Heart right ventricle (tissue), 16 donors: Measurements from ENCODE around the gene FRMPD2. TPM values are rescaled to one million over a fixed set of nuclear protein-coding genes. Genes with fewer than 3 reads are reported as not detected.

Experiments
- ATAC-seq, 8 donors: fragments of 200-7000 bp; cut with Tn5 transposase; one replicate each; pipeline ENCODE4 v1.9.1; 2020; ENCODE audit warnings: mild to moderate bottlenecking in 8 of 8, moderate library complexity in 8 of 8, moderate number of reproducible peaks in 1 of 8
- DNase-seq, 2 donors: peaks; one replicate each; pipeline ENCODE4 v3.0.0-alpha.2; 2020
- H3K27ac ChIP-seq, 10 donors: fragments of 200-600 bp; sonication (generic) in 2 of 10; one replicate each; pipeline versions ENCODE4 v1.5.0 to v1.8.0; 2020 to 2022; ENCODE audit warnings: mild to moderate bottlenecking in 3 of 10
- H3K27me3 ChIP-seq, 7 donors: fragments of 200-600 bp; one replicate each; pipeline ENCODE4 v1.8.0; 2021 to 2022; ENCODE audit warnings: mild to moderate bottlenecking in 2 of 7
- H3K36me3 ChIP-seq, 9 donors: fragments of 200-600 bp; sonication (generic) in 1 of 9; one replicate each; pipeline versions ENCODE4 v1.5.0 to v1.8.0; 2020 to 2022; ENCODE audit warnings: mild to moderate bottlenecking in 2 of 9
- H3K4me1 ChIP-seq, 9 donors: fragments of 200-600 bp; sonication (generic) in 1 of 9; one replicate each; pipeline versions ENCODE4 v1.5.0 to v1.8.0; 2020 to 2022; ENCODE audit warnings: mild to moderate bottlenecking in 4 of 9
- H3K4me3 ChIP-seq, 10 donors: fragments of 200-600 bp; sonication (generic) in 2 of 10; one replicate each; pipeline versions ENCODE4 v1.5.0 to v1.8.0; 2020 to 2022; ENCODE audit warnings: mild to moderate bottlenecking in 7 of 10, moderate library complexity in 2 of 10
- H3K9me3 ChIP-seq, 11 donors: fragments of 200-600 bp in 10 of 11; sonication (generic) in 2 of 11; one replicate each; pipeline versions ENCODE4 v1.5.0 to v1.8.0; 2013 to 2022; ENCODE audit warnings: mild to moderate bottlenecking in 2 of 11, control low read depth in 1 of 11, moderate library complexity in 1 of 11
- CTCF ChIP-seq, 9 donors: fragments of 200-600 bp; sonication (generic) in 2 of 9; IDR thresholded peaks; one replicate each; pipeline versions ENCODE4 v1.5.0 to v1.8.0; 2021 to 2022; ENCODE audit warnings: antibody characterized with exemption in 9 of 9, mild to moderate bottlenecking in 5 of 9, moderate library complexity in 1 of 9
- WGBS, 2 donors: extraction: QIAGEN DNeasy Blood & Tissue Kit; methylation state at CpG; one replicate each; pipeline ENCODE4 v1.1.7; 2013; ENCODE audit warnings: inconsistent platforms in 1 of 2; 5-methylcytosine and 5-hydroxymethylcytosine counted together
- intact Hi-C, 10 donors: fragments of 100-400 bp; cut with DNase I; formaldehyde crosslinking; loops; one replicate each; pipeline versions ENCODE4 v1.11.1 to v1.14.2; 2022
- polyA plus RNA-seq, 2 donors: library from polyadenylated mRNA; stranded (reverse); fragments of 200-250 nt; gene quantifications; one replicate each; pipeline ENCODE4 v1.2.3, GENCODE V29; 2013
- total RNA-seq, 10 donors: library from RNA; stranded (reverse); fragmentation: NEBNext Ultra II Directional in 3 of 10; extraction: Animal tissue kit (Norgen Biotek cat#: 25700) in 3 of 10; gene quantifications; one replicate each; pipeline versions ENCODE4 v1.2.1 to v1.2.4, GENCODE V29; 2021 to 2023
- donor health status: Arrhythmogenic right ventricular cardiomyopathy.
- donor health status: ischemic (EF 13 %, LVEDD 7.1; RV severe dilation, severe dysfunction).
- donor health status: healthy with polysubstance abuse.
- donor health status: DM: no; HTN: yes; CAD: no.
- donor health status: DM: no; HTN: no; CAD: no.
- donor health status: ischemic (EF 25% LVEDD 6.9; RV normal size, moderate dysfunction).
- donor health status: ischemic (EF 25% LVEDD 5.7; RV mildly dilated, moderate dysfunction).
- donor health status: healthy.
- donor health status: DM: yes; HTN: yes; CAD: no.
- donor health status: Ischemic cardiomyopathy.
- donor health status: ischemic (EF 35%, LVEDD 5.7; RV mildly dilated, moderate dysfunction).
- donor health status: nonischemic (EF 11% LVEDD 7.7; RV severe dilation, severe dysfunction).
- donor health status: DM: yes; HTN: yes; CAD: no.
- donor health status: PGD.
- donor health status: ischemic (EF 29% LVEDD 5.4; RV normal size, mild dysfunction).
- donor health status: nonischemic (EF 23%, LVEDD 6.1; RV moderate dilation, normal function).

FRMPD2 gene
- total and polyA plus RNA-seq, 12 donors, result 0.16 to 0.74 (median 0.23) TPM; not detected in 5

DNA sequence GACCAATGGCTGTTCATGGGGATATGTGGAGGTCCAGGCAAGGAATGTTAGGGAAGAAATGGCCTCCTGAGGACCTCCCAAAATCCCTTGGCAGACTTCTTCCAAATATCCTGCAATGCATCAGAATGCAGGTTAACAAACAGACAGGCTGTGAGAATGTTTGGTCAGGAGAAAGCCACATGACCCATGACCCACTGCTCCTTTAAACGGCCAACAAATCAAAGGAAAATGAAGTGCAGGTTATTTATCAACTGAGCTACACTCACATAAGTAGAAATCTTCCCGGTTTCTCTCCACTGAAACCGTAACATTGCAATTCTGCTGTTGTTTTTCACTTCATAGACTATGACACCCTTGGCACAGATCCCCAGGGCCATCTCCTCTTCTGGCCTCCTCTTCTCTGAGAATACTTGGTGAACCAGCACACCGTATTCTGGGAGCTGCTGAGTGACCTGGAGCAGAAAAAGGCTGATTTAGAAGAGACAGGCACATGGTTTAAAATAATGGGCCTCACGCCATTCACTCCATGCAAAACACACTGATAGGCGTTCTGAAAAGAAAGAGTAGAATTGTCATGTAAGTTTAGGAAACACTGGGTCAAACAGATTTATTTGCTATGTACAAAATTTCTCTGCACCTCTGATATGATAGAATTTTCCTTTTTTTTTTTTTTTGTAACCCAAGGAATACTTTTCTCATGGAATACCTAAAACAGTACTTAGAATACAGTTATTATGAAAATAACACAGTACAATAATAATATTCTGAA, 67.8 kb downstream of the FRMPD2 start:
- Histone ChIP-seq H3K36me3 (no peaks in the 10 kb centered on the region), H3K27ac (no peak overlapping the region), H3K27me3 (peaks cover 0 to 25% (median 0%) of the 10 kb centered on the region in 7 donors), H3K4me3 (no peak overlapping the region), H3K4me1 (no peaks in the 10 kb centered on the region), H3K9me3 (no peaks in the 10 kb centered on the region)
- WGBS, 2 donors, result 79 to 83% methylated on average over 6 of the region's 6 CpGs
- TF ChIP-seq CTCF (IDR thresholded peaks at IDR 0.05), result no peak
- ATAC-seq (no peak), DNase-seq (no peak)
- intact Hi-C loops, result no loop called here

GRCh38 chr10:48205918-48206317, 68.6 kb downstream of the FRMPD2 start:
- no peaks in the 10 kb centered on the region for H3K36me3 ChIP-seq
- intact Hi-C loops, result no loop called here
- DNase-seq (no peak), ATAC-seq (no peak)
- WGBS, 2 donors, result 93% methylated on average over 4 of the region's 4 CpGs
- H3K27ac ChIP-seq, result no peak overlapping the region
- no peaks in the 10 kb centered on the region for H3K4me1 ChIP-seq
- TF ChIP-seq CTCF (IDR thresholded peaks at IDR 0.05), result no peak
- no peaks in the 10 kb centered on the region for H3K9me3 ChIP-seq
- peaks cover 0 to 17% (median 0%) of the 10 kb centered on the region in 7 donors for H3K27me3 ChIP-seq
- no peak overlapping the region for H3K4me3 ChIP-seq

- 66 to 72% methylated on average over 9 of the region's 9 CpGs for WGBS, 2 donors
- Histone ChIP-seq H3K4me3 (no peak overlapping the region), H3K27me3 (peaks cover 0 to 16% (median 0%) of the 10 kb centered on the region in 7 donors), H3K27ac (no peak overlapping the region), H3K4me1 (peaks cover 0 to 4% (median 0%) of the 10 kb centered on the region in 9 donors), H3K9me3 (no peaks in the 10 kb centered on the region), H3K36me3 (no peaks in the 10 kb centered on the region)
- DNase-seq (no peak), ATAC-seq (peak in 1 of 8 donors; percentile 72)
- intact Hi-C loops, result loop anchor here in 1 of 10 donors (10.0 kb wide), 1 partner anchor 55 kb away; no protein-coding TSS in a partner anchor
- no peak for TF ChIP-seq CTCF (IDR thresholded peaks at IDR 0.05)
Measured at GRCh38 chr10:48199580-48200377, 74.7 kb downstream of the FRMPD2 start.

GRCh38 chr10:48197236-48197899, 77.1 kb downstream of the FRMPD2 start:
- no peak for TF ChIP-seq CTCF (IDR thresholded peaks at IDR 0.05)
- H3K27me3 ChIP-seq, result peaks cover 0 to under 1% (median 0%) of the 10 kb centered on the region in 7 donors
- no peak for DNase-seq
- ATAC-seq, result no peak
- no peak overlapping the region for H3K4me3 ChIP-seq
- H3K36me3 ChIP-seq, result no peaks in the 10 kb centered on the region
- intact Hi-C loops, result loop anchor here in 1 of 10 donors (10.0 kb wide), 1 partner anchor 57 kb away; no protein-coding TSS in a partner anchor
- H3K4me1 ChIP-seq, result peaks cover 0 to 4% (median 0%) of the 10 kb centered on the region in 9 donors
- 84 to 85% methylated on average over 6 of the region's 6 CpGs for WGBS, 2 donors
- H3K27ac ChIP-seq, result no peak overlapping the region
- no peaks in the 10 kb centered on the region for H3K9me3 ChIP-seq
